WTC11 (cell line): ENCODE measurements around the gene OR2T6. TPM values are rescaled to one million over a fixed set of nuclear protein-coding genes. Genes with fewer than 3 reads are reported as not detected.

Source experiments
- ATAC-seq: fragments of 200-7000 bp; cut with Tn5 transposase; 2 replicates; pipeline ENCODE4 v1.10.0; 2021; ENCODE audit warnings: mild to moderate bottlenecking, moderate library complexity
- CTCF ChIA-PET: fragments of 300-600 bp; sonication (Branson Sonifier 250); formaldehyde crosslinking; loops from one replicate; lab custom pipeline; 2021; ENCODE audit warnings: antibody characterized with exemption; lab: Charles Lee
- POLR2A ChIA-PET: fragments of 350-600 bp; sonication (Branson Sonifier 250); formaldehyde crosslinking; loops from one replicate; lab custom pipeline; 2021; ENCODE audit warnings: antibody characterized with exemption; lab: Charles Lee
- DNase-seq: peaks from one replicate; pipeline ENCODE4 v3.0.0; 2021; ENCODE audit warnings: low spot score
- H3K27ac Mint-ChIP-seq: 2 replicates; pipeline ENCODE4 v1.8.0; 2021; ENCODE audit warnings: mixed read lengths
- H3K27me3 Mint-ChIP-seq: 2 replicates; pipeline ENCODE4 v1.8.0; 2021; ENCODE audit warnings: low read depth, mild to moderate bottlenecking, moderate library complexity, mixed read lengths
- H3K36me3 Mint-ChIP-seq: 2 replicates; pipeline ENCODE4 v1.8.0; 2021; ENCODE audit warnings: mixed read lengths
- H3K4me1 Mint-ChIP-seq: 2 replicates; pipeline ENCODE4 v1.8.0; 2022; ENCODE audit warnings: mixed read lengths
- H3K4me3 Mint-ChIP-seq: 2 replicates; pipeline ENCODE4 v1.8.0; 2021; ENCODE audit warnings: mild to moderate bottlenecking, moderate library complexity, mixed read lengths
- H3K9me3 Mint-ChIP-seq: 2 replicates; pipeline ENCODE4 v1.8.0; 2021; ENCODE audit warnings: mixed read lengths
- CBFB ChIP-seq: sonication (generic); formaldehyde crosslinking; IDR thresholded peaks from 2 replicates; pipeline ENCODE4 v1.8.1; 2022; ENCODE audit warnings: mild to moderate bottlenecking, low read depth, missing genetic modification reagents
- CREM ChIP-seq: sonication (generic); formaldehyde crosslinking; IDR thresholded peaks from 2 replicates; pipeline ENCODE4 v1.8.1; 2022; ENCODE audit warnings: mild to moderate bottlenecking, missing genetic modification reagents, moderate library complexity
- E2F4 ChIP-seq: sonication (generic); formaldehyde crosslinking; IDR thresholded peaks from 2 replicates; pipeline ENCODE4 v1.8.1; 2022; ENCODE audit warnings: low read depth, mild to moderate bottlenecking, moderate library complexity, missing genetic modification reagents, borderline replicate concordance
- ETV6 ChIP-seq: sonication (generic); formaldehyde crosslinking; IDR thresholded peaks from 2 replicates; pipeline ENCODE4 v1.8.1; 2022; ENCODE audit warnings: mild to moderate bottlenecking, missing genetic modification reagents
- HMGA2 ChIP-seq: fragments of 250-450 bp; sonication (Bioruptor Pico); IDR thresholded peaks from 2 replicates; pipeline ENCODE4 v1.4.0; 2021; ENCODE audit warnings: mild to moderate bottlenecking, moderate library complexity
- NFYB ChIP-seq: sonication (generic); formaldehyde crosslinking; conservative IDR thresholded peaks from 2 replicates; pipeline ENCODE4 v1.8.0; 2022; ENCODE audit warnings: low read depth, missing genetic modification reagents
- NR2C2 ChIP-seq: sonication (generic); formaldehyde crosslinking; IDR thresholded peaks from 2 replicates; pipeline ENCODE4 v1.8.0; 2022; ENCODE audit warnings: mild to moderate bottlenecking, missing genetic modification reagents
- PREB ChIP-seq: sonication (generic); formaldehyde crosslinking; IDR thresholded peaks from 2 replicates; pipeline ENCODE4 v1.8.1; 2022; ENCODE audit warnings: mild to moderate bottlenecking, missing genetic modification reagents, moderate library complexity, borderline replicate concordance
- RELA ChIP-seq: sonication (generic); formaldehyde crosslinking; IDR thresholded peaks from 2 replicates; pipeline ENCODE4 v1.8.1; 2022; ENCODE audit warnings: missing genetic modification reagents, mild to moderate bottlenecking, borderline replicate concordance
- SOX15 ChIP-seq: fragments of 250-450 bp; sonication (Bioruptor Pico); IDR thresholded peaks from 2 replicates; pipeline ENCODE4 v1.9.0; 2021; ENCODE audit warnings: mild to moderate bottlenecking
- SP1 ChIP-seq: sonication (generic); formaldehyde crosslinking; conservative IDR thresholded peaks from 2 replicates; pipeline ENCODE4 v1.8.1; 2022; ENCODE audit warnings: missing genetic modification reagents
- USF1 ChIP-seq: sonication (generic); formaldehyde crosslinking; IDR thresholded peaks from 2 replicates; pipeline ENCODE4 v1.8.0; 2022; ENCODE audit warnings: mild to moderate bottlenecking, missing genetic modification reagents
- ZNF396 ChIP-seq: fragments of 250-450 bp; sonication (Bioruptor Pico); IDR thresholded peaks from 2 replicates; pipeline ENCODE4 v1.8.0; 2021; ENCODE audit warnings: mild to moderate bottlenecking, moderate library complexity, borderline replicate concordance
- ZNF423 ChIP-seq: fragments of 250-450 bp; sonication (Bioruptor Pico); IDR thresholded peaks from 2 replicates; pipeline ENCODE4 v2.1.2; 2022; ENCODE audit warnings: mild to moderate bottlenecking, moderate library complexity
- ZNF532 ChIP-seq: fragments of 250-450 bp; sonication (Bioruptor Pico); IDR thresholded peaks from 2 replicates; pipeline ENCODE4 v1.9.0; 2021; ENCODE audit warnings: mild to moderate bottlenecking, borderline replicate concordance
- ZNF671 ChIP-seq: fragments of 250-450 bp; sonication (Bioruptor Pico); IDR thresholded peaks from 2 replicates; pipeline ENCODE4 v1.8.0; 2021; ENCODE audit warnings: mild to moderate bottlenecking
- total RNA-seq: library from RNA; stranded (reverse); gene quantifications from 3 replicates; pipeline ENCODE4 v1.2.3, GENCODE V29; 2021
- TF ChIP-seq, protein P1 (sequence below): fragments of 200-600 bp; IDR thresholded peaks from 2 replicates; pipeline ENCODE4 v1.8.0; 2022; ENCODE audit warnings: antibody characterized with exemption

Gene OR2T6
- total RNA-seq, 1 experiment from 2014 or later, result not detected

GRCh38 chr1:248348475-248348874 lies 27.1 kb upstream of the OR2T6 start, which contains the start of gene OR14C36 (continued):
- TF ChIP-seq ZNF532 (CRISPR knock-in tag), result no peak

DNA sequence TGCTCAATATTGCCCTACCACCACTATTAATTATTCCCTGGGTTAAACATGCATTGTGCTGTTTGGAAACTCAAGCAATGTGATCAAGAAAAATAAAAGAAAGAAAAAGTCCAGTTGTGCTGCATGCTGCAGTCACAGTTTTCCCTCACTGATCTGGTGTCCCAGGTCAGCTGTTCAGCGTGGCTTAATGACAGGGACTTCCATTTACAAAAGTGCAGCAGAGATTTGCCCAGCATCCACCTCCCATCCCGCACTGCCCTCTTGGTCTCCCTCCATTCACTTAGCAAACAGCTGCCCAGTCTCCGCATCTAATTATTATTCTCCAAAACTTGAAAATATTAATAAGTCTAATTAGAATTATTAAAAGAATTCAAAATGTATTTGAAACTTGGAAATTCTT lies 16.1 kb upstream of the OR2T6 start:
- H3K27me3 Mint-ChIP-seq, result peaks cover 4% of the 10 kb centered on the region; the same call in 1 of the 2 replicates
- no peak for ATAC-seq
- no peak for TF ChIP-seq NFYB
- no peak for TF ChIP-seq HMGA2
- TF ChIP-seq ETV6 (CRISPR knock-in tag), result no peak
- no peak for TF ChIP-seq NR2C2 (CRISPR knock-in tag)
- no peak for TF ChIP-seq E2F4 (CRISPR knock-in tag)
- TF ChIP-seq CBFB (CRISPR knock-in tag), result no peak
- no peak for TF ChIP-seq ZNF396
- TF ChIP-seq SOX15 (CRISPR knock-in tag), result no peak
- TF ChIP-seq ZNF423 (CRISPR knock-in tag), result no peak
- no peak for TF ChIP-seq CREM (CRISPR knock-in tag)
- no peak for TF ChIP-seq ZNF671 (CRISPR knock-in tag)
- no peak for TF ChIP-seq PREB (CRISPR knock-in tag)
- TF ChIP-seq, protein P1, sequence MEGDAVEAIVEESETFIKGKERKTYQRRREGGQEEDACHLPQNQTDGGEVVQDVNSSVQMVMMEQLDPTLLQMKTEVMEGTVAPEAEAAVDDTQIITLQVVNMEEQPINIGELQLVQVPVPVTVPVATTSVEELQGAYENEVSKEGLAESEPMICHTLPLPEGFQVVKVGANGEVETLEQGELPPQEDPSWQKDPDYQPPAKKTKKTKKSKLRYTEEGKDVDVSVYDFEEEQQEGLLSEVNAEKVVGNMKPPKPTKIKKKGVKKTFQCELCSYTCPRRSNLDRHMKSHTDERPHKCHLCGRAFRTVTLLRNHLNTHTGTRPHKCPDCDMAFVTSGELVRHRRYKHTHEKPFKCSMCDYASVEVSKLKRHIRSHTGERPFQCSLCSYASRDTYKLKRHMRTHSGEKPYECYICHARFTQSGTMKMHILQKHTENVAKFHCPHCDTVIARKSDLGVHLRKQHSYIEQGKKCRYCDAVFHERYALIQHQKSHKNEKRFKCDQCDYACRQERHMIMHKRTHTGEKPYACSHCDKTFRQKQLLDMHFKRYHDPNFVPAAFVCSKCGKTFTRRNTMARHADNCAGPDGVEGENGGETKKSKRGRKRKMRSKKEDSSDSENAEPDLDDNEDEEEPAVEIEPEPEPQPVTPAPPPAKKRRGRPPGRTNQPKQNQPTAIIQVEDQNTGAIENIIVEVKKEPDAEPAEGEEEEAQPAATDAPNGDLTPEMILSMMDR, result no peak
- TF ChIP-seq RELA (CRISPR knock-in tag), result no peak
- TF ChIP-seq USF1 (CRISPR knock-in tag), result no peak
- TF ChIP-seq SP1 (CRISPR knock-in tag), result no peak
- TF ChIP-seq, all 79 proteins: peak for 0
- Mint-ChIP-seq H3K9me3 (peaks cover 74% of the 10 kb centered on the region), H3K27ac (no peak overlapping the region), H3K36me3 (peaks cover 51% of the 10 kb centered on the region), H3K4me3 (no peak overlapping the region), H3K4me1 (no peaks in the 10 kb centered on the region)
- POLR2A ChIA-PET, result no interaction called here
- CTCF ChIA-PET, result no interaction called here
- DNase-seq, result no peak
